A673 (cell line): ENCODE data around the gene FBXW4. TPM values are rescaled to one million over a fixed set of nuclear protein-coding genes. Genes with fewer than 3 reads are reported as not detected.

ENCODE experiments used
- BruUV-seq: library from RNA; stranded (reverse); fragments of 400-500 nt; replicated peaks from 2 replicates; lab custom pipeline; 2021; lab: Mats Ljungman, UMichigan
- CTCF ChIA-PET: fragments of 300-600 bp; sonication (Branson Sonifier 250); formaldehyde crosslinking; loops from one replicate; lab custom pipeline; 2022; ENCODE audit warnings: antibody characterized with exemption; lab: Charles Lee
- POLR2A ChIA-PET: fragments of 300-600 bp; sonication (Branson Sonifier 250); formaldehyde crosslinking; loops from one replicate; lab custom pipeline; 2022; ENCODE audit warnings: antibody characterized with exemption; ENCODE audit not compliant: low non-redundant PET; lab: Charles Lee
- DNase-seq: peaks from one replicate; pipeline ENCODE4 v3.0.0-alpha.2; 2015; ENCODE audit warnings: low spot score
- H3K27ac ChIP-seq: fragments of 200-600 bp; sonication (generic); 2 replicates; pipeline ENCODE4 v1.5.1; 2016; ENCODE audit warnings: mixed run types, low read depth, mild to moderate bottlenecking, mixed read lengths, antibody characterized with exemption, low read length; ENCODE audit not compliant: poor library complexity, severe bottlenecking
- H3K27me3 ChIP-seq: fragments of 200-600 bp; sonication (generic); replicated peaks from 2 replicates; pipeline ENCODE4 v1.6.1; 2017; ENCODE audit warnings: mixed run types, low read depth, mild to moderate bottlenecking, mixed read lengths, antibody characterized with exemption, low read length; ENCODE audit not compliant: insufficient read depth, poor library complexity
- H3K36me3 ChIP-seq: fragments of 200-600 bp; sonication (generic); 2 replicates; pipeline ENCODE4 v1.6.1; 2016; ENCODE audit warnings: mixed run types, mild to moderate bottlenecking, mixed read lengths, antibody characterized with exemption, low read length; ENCODE audit not compliant: insufficient read depth, poor library complexity, severe bottlenecking
- H3K4me1 ChIP-seq: fragments of 200-600 bp; sonication (generic); 2 replicates; pipeline ENCODE4 v1.6.1; 2017; ENCODE audit warnings: mixed run types, mild to moderate bottlenecking, mixed read lengths, antibody characterized with exemption, low read length; ENCODE audit not compliant: insufficient read depth, poor library complexity, severe bottlenecking
- H3K4me3 ChIP-seq: fragments of 200-600 bp; sonication (generic); 2 replicates; pipeline ENCODE4 v1.5.1; 2016; ENCODE audit warnings: low read depth, mixed run types, mild to moderate bottlenecking, mixed read lengths, low read length; ENCODE audit not compliant: poor library complexity, severe bottlenecking
- H3K9me3 ChIP-seq: fragments of 200-600 bp; sonication (generic); 2 replicates; pipeline ENCODE4 v1.6.1; 2016; ENCODE audit warnings: mixed run types, low read depth, mild to moderate bottlenecking, mixed read lengths, antibody characterized with exemption, low read length; ENCODE audit not compliant: poor library complexity, severe bottlenecking
- CTCF ChIP-seq: fragments of 300-800, 200-600 bp; sonication (generic); conservative IDR thresholded peaks from 2 replicates; pipeline ENCODE4 v1.5.1; 2017; ENCODE audit warnings: low read depth, mild to moderate bottlenecking, antibody characterized with exemption, low read length, moderate library complexity, mixed read lengths
- EZH2 ChIP-seq: fragments of 200-600 bp; sonication (generic); IDR thresholded peaks from 2 replicates; pipeline ENCODE4 v1.6.1; 2017; ENCODE audit warnings: borderline replicate concordance, low read depth, mild to moderate bottlenecking, mixed read lengths, antibody characterized with exemption, low read length; ENCODE audit not compliant: poor library complexity, severe bottlenecking
- intact Hi-C: fragments of 100-400 bp; cut with micrococcal nuclease; formaldehyde crosslinking; loops from one replicate; pipeline ENCODE4 v1.10.0; 2022; ENCODE audit not compliant: unreplicated experiment
- total RNA-seq: library from RNA; stranded (reverse); gene quantifications from 2 replicates; pipeline ENCODE4 v1.2.3, GENCODE V29; 2021

Gene FBXW4
- total RNA-seq, 1 experiment from 2014 or later = 19.5 TPM

- Histone ChIP-seq H3K27me3 (no peaks in the 10 kb centered on the region), H3K4me3 (no peak overlapping the region), H3K27ac (no peak overlapping the region), H3K9me3 (no peaks in the 10 kb centered on the region), H3K36me3 (peaks cover 7% of the 10 kb centered on the region), H3K4me1 (no peaks in the 10 kb centered on the region)
- intact Hi-C loops = no loop called here
- BruUV-seq = no TSS peak
- POLR2A ChIA-PET = interaction anchor here (0.7 kb wide), 1 partner anchor 695 kb away, joined by 10 read pairs; no protein-coding TSS in a partner anchor
- CTCF ChIA-PET = no interaction called here
- TF ChIP-seq EZH2 = no peak
- no peak for TF ChIP-seq CTCF
- no peak for DNase-seq
Observed at GRCh38 chr10:101580486-101581399, 114.2 kb downstream of the FBXW4 start.

- Histone ChIP-seq H3K36me3 (peaks cover 7% of the 10 kb centered on the region), H3K4me1 (peaks cover 5% of the 10 kb centered on the region), H3K27ac (no peak overlapping the region), H3K4me3 (no peak overlapping the region), H3K9me3 (no peaks in the 10 kb centered on the region), H3K27me3 (no peaks in the 10 kb centered on the region)
- no peak for TF ChIP-seq EZH2
- no peak for TF ChIP-seq CTCF
- no peak for DNase-seq
- intact Hi-C loops = no loop called here
- POLR2A ChIA-PET = no interaction called here
- CTCF ChIA-PET = no interaction called here
- BruUV-seq = no TSS peak
Observed at GRCh38 chr10:101579516-101579870, 115.5 kb downstream of the FBXW4 start.

GRCh38 chr10:101578803-101579515 is 116.0 kb downstream of the FBXW4 start:
- TF ChIP-seq CTCF (no peak), EZH2 (no peak)
- no peak overlapping the region for H3K4me3 ChIP-seq
- no TSS peak for BruUV-seq
- H3K36me3 ChIP-seq = peaks cover 7% of the 10 kb centered on the region
- ChIA-PET POLR2A (no interaction called here), CTCF (interaction anchor here (0.9 kb wide), 1 partner anchor 9 kb away, joined by 3 read pairs; no protein-coding TSS in a partner anchor)
- peaks cover 10% of the 10 kb centered on the region for H3K4me1 ChIP-seq
- H3K27ac ChIP-seq = no peak overlapping the region
- no peak for DNase-seq
- no peaks in the 10 kb centered on the region for H3K27me3 ChIP-seq
- intact Hi-C loops = no loop called here
- H3K9me3 ChIP-seq = no peaks in the 10 kb centered on the region
